K562 treated with DMSO at 1 percent for 48 hours (cell line): ENCODE results near the gene IER2. TPM values are rescaled to one million over a fixed set of nuclear protein-coding genes. Genes with fewer than 3 reads are reported as not detected.

Experiments used
- total RNA-seq: library from RNA; unstranded; fragments of 300-600 nt; gene quantifications from 2 replicates; pipeline ENCODE4 v1.2.3, GENCODE V29; 2022; ENCODE audit warnings: low replicate concordance; ENCODE audit errors: extremely low read depth

The IER2 gene
- not detected in 2 replicates for total RNA-seq

GRCh38 chr19:13150187-13150930, at the start of gene IER2, which contains the start of gene STX10:
IER2 (plus strand) TSS chr19:13150411; CDS start chr19:13153187, 2,776 bp downstream.
STX10 (minus strand) TSS chr19:13150375; CDS start chr19:13150173, 202 bp downstream.

GRCh38 chr19:13102666-13103580, 47.3 kb upstream of the IER2 start, which contains the start of gene LYL1:
LYL1 (minus strand) TSS chr19:13102858; CDS start chr19:13101171, 1,687 bp downstream.

GRCh38 chr19:13116282-13117175, 33.7 kb upstream of the IER2 start, which contains the start of gene TRMT1:
TRMT1 (minus strand) TSS chr19:13116740; CDS start chr19:13116399, 341 bp downstream.

GRCh38 chr19:13117772-13118423, 32.3 kb upstream of the IER2 start, which contains the start of gene NACC1:
NACC1 (plus strand) TSS chr19:13118264; CDS start chr19:13135208, 16,944 bp downstream.

Other genes starting within 250 kb of the IER2 start
- gene SYCE2, start 231.1 kb upstream of the IER2 start, total RNA-seq, result not detected in 2 replicates
- 986 TPM in 1 of 2 replicates, not detected in the other for gene FARSA, start 216.7 kb upstream of the IER2 start, total RNA-seq
- 227 and 730 TPM in 2 replicates for gene CALR, start 211.8 kb upstream of the IER2 start, total RNA-seq
- gene RAD23A, start 204.5 kb upstream of the IER2 start, total RNA-seq, result not detected in 2 replicates
- gene GADD45GIP1, start 193.2 kb upstream of the IER2 start, total RNA-seq, result not detected in 2 replicates
- not detected in 2 replicates for gene DAND5, start 180.8 kb upstream of the IER2 start, total RNA-seq
- gene NFIX, start 154.9 kb upstream of the IER2 start, total RNA-seq, result not detected in 2 replicates
- gene LYL1, start 47.6 kb upstream of the IER2 start, total RNA-seq, result not detected in 2 replicates
- gene TRMT1, start 33.7 kb upstream of the IER2 start, total RNA-seq, result not detected in 2 replicates
- not detected in 2 replicates for gene NACC1, start 32.1 kb upstream of the IER2 start, total RNA-seq
- gene STX10, start within 50 bp of the IER2 start, total RNA-seq, result not detected in 2 replicates